ENCODE data around the gene ABHD14A.

The ABHD14A gene

GRCh38 chr3:51955175-51955892 lies 19.5 kb upstream of the ABHD14A start, which contains the start of gene GPR62:
Gene GPR62, plus strand, starts transcription at chr3:51955381. Its CDS starts 272 bp downstream, at chr3:51955653.
- H3K4me3 ChIP-seq (ENCODE audit: low read depth, low read length) = peak within 1 kb of the TSS; percentile 27

GRCh38 chr3:51955893-51956770 lies 18.7 kb upstream of the ABHD14A start:
- H3K4me3 ChIP-seq (ENCODE audit: low read depth, low read length) = peak overlapping the region; percentile 27

- H3K4me3 ChIP-seq (ENCODE audit: low read depth, low read length) = no peak overlapping the region
Measured at GRCh38 chr3:51957520-51958205, 17.2 kb upstream of the ABHD14A start.

- H3K4me3 ChIP-seq (ENCODE audit: low read depth, low read length) = no peak overlapping the region
Measured at GRCh38 chr3:51958603-51959521, 16.0 kb upstream of the ABHD14A start.

GRCh38 chr3:51959651-51960050 lies 15.2 kb upstream of the ABHD14A start:
- no peak overlapping the region for H3K4me3 ChIP-seq (ENCODE audit: low read depth, low read length)

- H3K4me3 ChIP-seq (ENCODE audit: low read depth, low read length) = no peak overlapping the region
Measured at GRCh38 chr3:51960386-51960785, 14.5 kb upstream of the ABHD14A start.

- H3K4me3 ChIP-seq (ENCODE audit: low read depth, low read length) = no peak overlapping the region
Measured at GRCh38 chr3:51961011-51961410, 13.9 kb upstream of the ABHD14A start.

GRCh38 chr3:51961602-51962569 lies 13.0 kb upstream of the ABHD14A start:
- H3K4me3 ChIP-seq (ENCODE audit: low read depth, low read length) = no peak overlapping the region

GRCh38 chr3:51962854-51963530 lies 11.9 kb upstream of the ABHD14A start:
- H3K4me3 ChIP-seq (ENCODE audit: low read depth, low read length) = no peak overlapping the region

- no peak overlapping the region for H3K4me3 ChIP-seq (ENCODE audit: low read depth, low read length)
Measured at GRCh38 chr3:51963951-51964451, 10.9 kb upstream of the ABHD14A start.

- no peak overlapping the region for H3K4me3 ChIP-seq (ENCODE audit: low read depth, low read length)
Measured at GRCh38 chr3:51964521-51964920, 10.3 kb upstream of the ABHD14A start.

- H3K4me3 ChIP-seq (ENCODE audit: low read depth, low read length) = no peak overlapping the region
Measured at GRCh38 chr3:51966016-51966415, 8.8 kb upstream of the ABHD14A start.

- no peak overlapping the region for H3K4me3 ChIP-seq (ENCODE audit: low read depth, low read length)
Measured at GRCh38 chr3:51966486-51966885, 8.4 kb upstream of the ABHD14A start.

GRCh38 chr3:51966922-51967383 lies 7.9 kb upstream of the ABHD14A start:
- peak overlapping the region; percentile 28 for H3K4me3 ChIP-seq (ENCODE audit: low read depth, low read length)

- H3K4me3 ChIP-seq (ENCODE audit: low read depth, low read length) = peak within 1 kb of the TSS; percentile 56
Measured at GRCh38 chr3:51967384-51968169, 7.3 kb upstream of the ABHD14A start, which contains the start of gene PCBP4. Gene PCBP4, minus strand, starts transcription at chr3:51967454. Its CDS starts 6,214 bp downstream, at chr3:51961240.

GRCh38 chr3:51968170-51968775 lies 6.6 kb upstream of the ABHD14A start:
- H3K4me3 ChIP-seq (ENCODE audit: low read depth, low read length) = peak overlapping the region; percentile 56

All from iPS-11a (cell line).